ENCODE results near the gene OVAAL.
"Not testable (repeated sequence)": the region's sequence is repeated elsewhere in the genome, so short reads cannot be mapped to it uniquely, and the experiment has no call there.

OVAAL gene

DNA sequence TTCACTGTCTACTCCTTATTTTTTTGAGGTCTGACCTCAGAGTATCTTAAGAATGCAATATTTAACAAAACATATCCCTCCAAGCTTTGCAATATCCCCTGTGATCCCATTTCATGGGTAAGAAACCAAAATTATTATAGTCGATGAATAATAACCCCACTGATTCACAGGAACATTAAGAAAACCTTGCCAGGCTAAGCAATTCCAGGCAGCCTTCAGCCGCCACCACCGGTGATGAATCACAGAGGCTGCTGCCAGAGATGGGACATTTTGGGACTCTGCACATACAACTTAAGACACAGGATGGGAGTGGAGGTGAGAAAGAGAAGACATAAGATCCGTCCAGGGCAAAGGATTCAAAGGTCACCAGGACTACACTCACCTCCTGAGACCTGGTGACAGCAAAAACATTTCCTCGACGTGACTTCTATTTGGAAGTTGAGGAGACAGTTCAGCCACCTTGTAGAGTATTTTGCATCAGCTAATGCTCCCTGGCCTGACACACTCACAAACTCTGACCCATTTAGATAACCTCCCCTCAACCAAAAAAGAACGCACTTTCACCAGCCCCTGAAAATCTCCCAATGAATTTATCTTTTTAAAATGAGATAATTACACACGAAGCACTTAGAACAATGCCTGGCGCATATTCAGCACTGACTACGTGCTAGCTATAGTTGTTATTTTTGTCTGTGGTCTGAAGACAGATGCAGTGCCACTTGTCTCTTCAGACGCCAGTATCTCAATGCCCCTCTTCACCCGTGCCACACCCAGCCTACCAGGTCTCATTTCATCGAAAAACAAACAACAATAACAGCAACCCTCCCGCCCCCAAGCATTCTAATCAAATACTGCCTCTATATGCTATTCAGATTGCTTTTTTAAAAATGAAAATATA lies 17.8 kb upstream of the OVAAL start:
- DNase-seq (ENCODE audit: low spot score): no peak

DNA sequence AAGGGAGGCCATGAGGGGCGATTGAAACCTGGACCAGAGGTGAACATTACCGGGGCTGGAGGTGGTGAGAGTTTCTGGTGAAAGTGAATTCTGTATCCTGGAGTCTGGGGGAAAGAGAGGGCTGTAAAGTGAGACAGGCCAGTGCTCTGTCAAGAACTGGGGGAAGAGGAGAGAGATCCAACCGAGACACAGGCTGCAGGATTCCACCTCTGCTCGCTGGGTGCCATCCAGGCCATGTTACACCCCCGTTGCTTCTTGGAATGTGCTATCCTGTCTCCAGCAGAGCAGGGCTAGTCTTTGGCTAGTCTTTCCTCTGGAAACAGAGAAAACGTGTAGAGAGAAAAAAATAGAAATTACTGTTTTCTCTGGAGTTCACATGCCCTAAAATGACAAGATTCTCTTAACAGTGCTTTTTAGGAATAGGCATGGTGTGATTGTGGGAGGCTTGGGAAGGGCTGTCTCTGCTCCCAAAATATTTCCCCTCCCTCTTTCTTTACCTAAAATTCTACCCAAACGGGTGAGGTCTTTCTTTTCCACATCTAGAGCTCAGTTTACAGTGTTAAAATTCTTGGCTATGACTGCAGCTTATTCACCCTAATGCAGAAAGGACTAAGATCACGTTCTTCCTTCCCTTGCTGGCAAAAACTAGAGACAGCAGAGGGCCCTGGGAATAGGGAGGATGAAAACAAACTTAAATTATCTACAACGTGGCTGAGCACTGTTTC lies 16.5 kb upstream of the OVAAL start:
- no peak for DNase-seq (ENCODE audit: low spot score)

DNA sequence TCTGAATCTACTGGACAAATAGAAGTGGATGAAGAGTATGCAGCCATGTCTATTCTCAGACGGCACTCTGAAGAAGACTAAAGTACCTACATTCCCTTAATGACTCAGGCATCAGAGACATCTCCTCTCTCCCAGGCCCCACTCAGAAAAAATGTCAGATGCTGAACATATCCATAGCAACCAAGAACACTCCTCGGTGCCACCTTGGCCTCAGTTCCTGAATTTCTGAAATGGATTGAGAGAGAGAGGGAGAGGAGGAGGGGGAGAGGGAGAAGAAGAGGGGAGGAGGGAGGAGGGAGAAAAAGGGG lies 16.0 kb upstream of the OVAAL start:
- no peak for DNase-seq (ENCODE audit: low spot score)

DNA sequence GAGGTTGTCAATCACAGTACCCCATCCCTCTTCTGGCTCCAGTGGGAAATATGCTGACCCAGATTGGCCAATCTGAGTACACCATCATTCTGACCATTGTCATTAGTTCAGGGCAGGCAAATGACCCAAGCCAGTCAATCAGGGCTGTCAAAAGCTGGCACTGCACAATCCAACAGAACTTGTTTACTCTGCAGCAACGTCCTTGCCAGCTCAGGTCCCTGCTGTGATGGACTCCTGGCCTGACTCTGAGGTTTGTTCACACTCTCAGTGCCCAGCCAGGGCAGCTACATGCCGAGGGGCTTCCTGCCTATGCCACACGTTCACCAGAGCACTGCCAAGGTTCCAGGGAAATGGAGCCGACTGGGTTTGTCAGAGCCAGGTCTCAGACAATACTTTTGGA lies 14.7 kb upstream of the OVAAL start:
- no peak for DNase-seq (ENCODE audit: low spot score)

DNA sequence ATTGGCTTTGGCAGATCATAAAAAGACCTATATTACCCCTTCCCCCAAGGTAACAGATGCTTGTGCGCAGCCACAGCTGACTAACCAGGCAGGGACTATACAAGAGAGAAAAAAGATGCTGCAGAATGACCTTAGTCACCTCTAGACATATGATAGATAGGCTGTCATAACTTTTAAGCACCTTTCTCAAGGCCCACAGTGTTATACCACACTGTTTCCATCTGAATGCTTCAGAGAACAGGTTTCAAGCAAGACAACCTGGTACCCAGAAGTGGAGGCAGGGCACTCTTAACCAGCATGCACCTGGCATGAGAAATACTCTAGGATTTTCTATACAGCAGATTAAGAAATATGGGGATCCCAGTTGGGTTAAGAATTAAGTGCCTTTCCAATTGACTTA lies 12.8 kb upstream of the OVAAL start:
- DNase-seq (ENCODE audit: low spot score): no peak

DNA sequence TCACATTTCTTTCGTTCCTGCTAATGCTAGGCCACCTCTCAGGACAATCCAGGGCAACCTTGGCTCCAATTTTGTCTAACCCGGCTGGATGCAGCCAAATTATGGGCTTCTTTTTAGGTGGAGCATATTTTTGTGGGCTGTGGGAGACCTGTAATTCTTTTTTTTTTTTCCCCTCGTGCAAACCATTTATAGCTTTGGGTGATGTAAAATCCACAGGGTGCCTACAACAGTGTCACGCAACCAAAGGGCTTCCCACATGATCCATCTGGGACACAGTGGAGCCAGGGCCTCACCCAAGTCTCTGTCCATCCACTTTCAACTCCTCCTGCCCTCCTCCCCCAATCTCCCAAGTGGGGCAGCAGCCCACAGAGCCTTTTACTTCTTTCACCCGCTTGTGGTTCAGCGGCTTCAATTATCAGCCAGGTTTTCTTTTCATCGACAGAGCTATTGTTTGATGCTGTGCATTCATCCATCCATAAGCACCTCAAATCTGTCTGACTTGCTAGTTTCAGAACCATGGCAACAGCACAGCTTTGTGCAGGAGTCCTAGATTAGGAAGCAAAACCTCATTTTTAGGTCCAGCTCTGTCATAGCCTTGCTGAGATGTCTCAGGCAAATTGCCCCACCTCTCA lies 10.0 kb upstream of the OVAAL start:
- DNase-seq (ENCODE audit: low spot score): no peak

DNA sequence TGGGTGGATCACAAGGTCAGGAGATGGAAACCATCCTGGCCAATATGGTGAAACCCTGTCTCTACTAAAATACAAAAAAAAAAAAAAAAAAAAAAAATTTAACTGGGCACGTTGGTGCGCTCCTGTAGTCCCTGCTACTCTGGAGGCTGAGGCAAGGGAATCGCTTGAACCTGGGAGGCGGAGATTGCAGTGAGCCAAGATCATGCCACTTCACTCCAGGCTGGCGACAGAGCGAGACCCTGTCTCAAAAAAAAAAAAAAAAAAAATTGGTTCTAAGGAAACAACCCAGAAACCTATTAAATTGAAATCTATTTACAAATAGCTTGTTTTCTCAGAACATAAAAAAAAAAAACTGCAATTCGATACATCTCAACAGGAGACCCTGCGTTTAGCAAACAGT lies 9.0 kb upstream of the OVAAL start:
- DNase-seq (ENCODE audit: low spot score): not testable (repeated sequence)

DNA sequence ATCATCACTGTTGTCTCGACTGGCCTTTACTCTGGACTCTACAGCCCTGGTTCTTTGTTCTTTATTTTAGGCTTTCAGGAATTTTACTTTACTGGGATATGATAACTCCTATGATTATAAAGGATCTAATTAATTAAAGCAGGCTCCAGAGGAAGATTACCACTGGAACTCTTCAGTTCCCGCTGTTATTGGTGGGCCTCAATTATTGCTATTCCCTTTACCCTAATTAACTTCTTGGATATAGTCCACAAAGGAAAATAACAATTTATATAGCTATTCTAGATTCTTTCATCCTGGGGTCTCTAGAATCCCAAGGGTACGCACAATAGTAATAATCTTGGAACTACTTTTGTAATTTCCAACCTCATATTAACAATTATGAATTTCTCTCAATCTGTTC lies 8.5 kb upstream of the OVAAL start:
- no peak for DNase-seq (ENCODE audit: low spot score)

DNA sequence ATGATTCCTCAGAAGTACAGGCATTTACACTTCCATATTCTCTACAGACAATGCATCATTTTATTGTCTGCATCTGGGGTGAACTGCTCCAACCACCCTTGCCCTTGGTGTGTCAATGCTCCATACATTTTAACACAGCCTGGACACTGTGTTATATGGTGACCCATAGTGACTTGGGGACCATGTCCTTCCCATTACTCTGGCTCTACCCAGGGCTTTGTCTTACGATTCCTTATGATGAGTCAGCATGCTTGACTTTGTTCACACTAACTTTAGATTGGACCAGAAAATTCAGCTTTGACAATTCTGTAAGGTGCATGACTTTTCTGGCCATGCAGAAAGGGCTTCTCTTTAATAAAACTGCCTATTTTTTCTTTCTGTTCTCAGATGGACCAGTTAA lies 6.8 kb upstream of the OVAAL start:
- DNase-seq (ENCODE audit: low spot score): no peak

DNA sequence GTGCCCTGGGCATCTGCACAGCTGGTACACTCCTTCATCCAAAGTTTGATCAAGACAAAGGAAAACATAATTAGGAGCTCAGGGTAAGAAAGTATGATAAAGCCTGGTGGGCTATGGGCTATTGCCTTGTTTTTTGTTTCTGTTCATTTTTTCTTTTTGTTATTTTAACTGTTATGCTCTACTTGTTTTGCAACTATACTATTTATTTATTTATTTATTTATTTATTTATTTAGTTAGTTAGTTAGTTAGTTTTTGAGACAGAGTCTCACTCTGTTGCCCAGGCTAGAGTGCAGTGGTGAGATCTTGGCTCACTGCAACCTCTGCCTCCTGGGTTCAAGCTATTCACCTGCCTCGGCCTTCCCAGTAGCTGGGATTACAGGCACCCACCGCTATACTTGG lies 5.7 kb upstream of the OVAAL start:
- DNase-seq (ENCODE audit: low spot score): not testable (repeated sequence)

DNA sequence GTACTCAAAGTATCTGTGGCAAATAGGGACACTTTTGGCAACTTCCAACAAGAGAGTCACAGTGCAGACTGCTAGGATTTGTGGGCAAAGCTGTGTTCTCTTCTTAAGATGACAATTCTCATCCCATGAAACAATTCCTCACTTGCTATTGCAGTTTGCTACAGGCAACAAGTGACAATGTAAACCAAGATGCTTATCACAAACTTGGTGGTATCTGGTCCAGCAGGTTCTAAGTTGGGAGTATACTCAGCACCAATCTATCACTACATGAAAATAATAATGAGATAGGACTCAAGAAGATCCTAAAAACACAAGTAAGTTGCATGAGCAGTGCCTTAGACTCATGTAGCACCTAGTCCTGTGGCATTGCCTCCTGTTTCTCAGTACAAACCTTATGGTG lies 3.4 kb upstream of the OVAAL start:
- DNase-seq (ENCODE audit: low spot score): no peak

DNA sequence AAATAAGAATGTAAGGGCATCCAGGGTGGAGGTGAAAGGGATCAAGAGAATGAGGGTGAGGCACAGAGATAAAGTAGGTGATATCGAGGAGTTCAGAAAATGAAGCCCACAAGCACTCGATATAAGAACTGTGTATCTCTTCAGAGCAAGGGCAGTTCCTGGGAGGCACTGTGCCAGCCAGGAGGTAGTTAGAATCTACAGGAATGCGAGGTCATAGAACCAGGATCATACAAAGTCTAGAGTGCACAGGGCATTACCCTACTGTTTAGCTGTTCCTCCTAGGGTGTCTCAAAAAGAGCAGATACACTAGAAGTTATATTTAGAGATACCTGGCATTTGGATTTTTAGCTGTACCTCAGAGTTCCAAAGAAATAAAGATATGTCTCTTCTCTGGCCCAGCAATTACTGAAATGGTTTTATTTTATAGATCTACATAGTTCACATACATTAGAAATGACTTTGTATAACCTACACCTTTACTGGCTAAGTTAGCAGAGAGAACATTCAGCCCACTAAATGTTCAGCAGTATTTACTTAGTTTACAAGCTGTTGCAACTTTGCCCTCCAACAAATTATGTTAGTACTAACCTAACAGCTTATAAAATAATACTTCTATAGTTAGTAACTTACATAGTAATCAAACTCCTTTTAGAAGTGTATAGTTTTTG lies 1.6 kb downstream of the OVAAL start:
- DNase-seq (ENCODE audit: low spot score): no peak

DNA sequence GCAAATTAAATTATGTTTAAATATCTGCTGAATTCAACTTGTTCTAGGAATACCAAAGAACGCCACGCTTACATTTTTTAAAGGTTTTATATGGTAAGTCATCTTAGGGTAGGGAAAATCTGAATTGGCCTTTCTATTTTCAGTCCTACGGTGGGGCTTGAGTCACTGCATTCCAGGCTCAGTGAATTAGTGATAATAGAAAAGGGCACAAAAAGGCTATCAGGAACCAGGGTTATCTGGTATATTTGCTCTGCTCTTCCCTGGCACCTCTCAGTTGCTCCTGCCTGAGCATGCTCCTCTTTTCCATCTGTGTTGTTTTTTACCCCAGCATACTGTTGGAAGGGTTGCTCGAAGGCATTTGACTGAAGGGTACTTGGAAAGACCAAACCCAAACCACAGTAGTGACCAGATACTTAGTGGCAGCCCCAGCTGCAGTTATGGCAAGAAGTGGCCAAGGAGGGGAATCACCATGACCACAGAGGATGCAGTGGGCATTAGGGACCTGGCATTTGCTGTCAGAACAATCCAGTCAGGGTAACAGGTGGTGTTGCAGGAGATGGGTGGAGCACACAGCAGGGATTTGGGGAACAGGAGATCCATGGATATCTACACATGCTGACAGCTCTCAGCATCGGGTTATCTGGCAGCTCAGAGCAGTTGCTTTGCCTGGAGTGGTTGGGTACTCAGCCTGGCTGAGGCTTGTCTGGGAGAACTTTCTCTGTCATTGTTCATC lies 2.3 kb downstream of the OVAAL start:
- no peak for DNase-seq (ENCODE audit: low spot score)

DNA sequence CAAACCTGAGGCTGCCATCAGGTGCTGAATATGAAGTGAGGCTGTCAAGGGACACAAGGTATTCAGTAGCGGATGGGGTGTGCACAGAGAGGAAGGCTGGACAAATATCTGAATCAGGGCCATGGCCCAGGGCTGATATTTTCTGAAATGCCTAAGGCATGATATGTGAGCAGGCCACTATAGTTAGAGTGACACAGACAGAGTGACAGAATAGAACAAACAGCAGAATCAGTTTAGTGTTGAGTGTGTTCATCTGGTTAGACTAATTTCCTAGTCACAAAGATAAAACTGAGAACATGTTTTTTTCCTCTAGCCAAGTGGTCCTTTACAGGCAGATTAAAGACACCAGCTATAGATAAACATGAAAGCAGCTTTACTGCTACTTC lies 3.9 kb downstream of the OVAAL start:
- DNase-seq (ENCODE audit: low spot score): no peak

DNA sequence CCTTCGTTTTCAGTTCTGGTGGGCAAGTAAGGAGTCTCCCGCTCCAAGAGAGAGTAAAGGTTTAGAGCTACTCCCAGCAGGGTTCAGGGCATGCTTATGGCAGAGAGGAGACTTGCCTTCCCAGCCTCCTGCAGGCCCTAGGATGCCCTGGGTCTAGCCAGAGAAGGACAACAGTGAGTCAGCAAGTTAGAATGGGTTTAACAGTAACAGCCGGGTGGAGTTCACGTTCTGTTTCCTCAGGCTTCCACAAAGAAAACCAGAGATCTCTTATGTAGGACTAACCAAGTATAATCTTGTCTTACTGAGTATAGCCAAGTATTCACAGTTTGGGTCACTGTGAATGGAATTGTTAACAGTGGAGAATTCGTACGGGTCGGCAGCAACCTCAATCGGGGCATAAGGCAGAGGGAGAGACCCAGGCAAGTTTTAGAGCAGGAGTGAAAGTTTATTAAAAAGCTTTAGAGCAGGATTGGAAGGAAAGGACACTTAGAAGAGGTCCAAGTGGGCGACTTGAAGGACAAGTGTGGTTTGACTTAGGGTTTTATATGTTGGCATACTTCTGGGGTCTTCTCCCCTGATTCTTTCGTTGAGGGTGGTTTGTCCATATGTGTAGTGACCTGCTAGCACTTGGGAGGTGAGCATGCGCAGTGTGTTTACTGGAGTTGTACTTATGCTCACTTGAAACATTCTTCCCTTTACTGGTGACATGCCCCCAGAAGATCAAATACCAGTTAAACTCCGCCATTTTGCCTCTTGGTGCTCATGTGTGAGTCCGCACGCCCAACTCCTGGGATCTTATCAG lies 4.5 kb downstream of the OVAAL start:
- DNase-seq (ENCODE audit: low spot score): no peak

DNA sequence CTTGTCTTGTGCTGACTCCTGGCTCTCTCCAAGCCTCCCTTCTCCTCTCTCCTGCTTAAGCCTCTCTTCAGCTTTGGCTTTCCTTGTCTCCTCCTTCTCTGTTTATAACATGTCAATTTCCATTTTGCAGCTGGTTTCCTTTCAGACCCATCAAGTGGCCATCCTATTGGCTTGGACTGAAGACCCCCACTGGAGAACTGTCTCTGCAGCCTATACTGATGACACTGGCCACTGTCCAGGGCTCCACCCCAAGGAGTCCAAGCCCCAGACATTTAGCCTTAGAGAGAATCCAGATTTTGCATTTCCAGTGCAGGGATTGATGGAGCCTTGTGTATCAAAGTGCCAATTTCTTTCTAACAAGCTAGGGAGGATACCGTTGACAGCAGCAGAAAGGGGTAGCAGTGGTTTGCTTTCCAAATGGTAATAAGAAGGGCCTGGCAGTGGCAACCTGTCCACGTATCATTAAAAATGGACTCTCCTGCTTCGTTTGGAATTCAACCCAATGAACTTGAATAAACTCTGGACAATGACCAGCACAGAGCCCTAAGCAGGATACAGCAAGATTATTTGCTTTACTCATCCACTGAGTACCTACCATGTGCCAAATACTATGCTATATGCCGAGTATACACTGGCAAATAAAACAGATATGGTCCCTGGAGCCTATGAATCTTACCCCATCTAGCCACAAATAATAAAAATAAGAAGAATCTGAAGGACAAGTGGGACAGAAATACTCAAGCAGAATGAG lies 6.5 kb downstream of the OVAAL start:
- no peak for DNase-seq (ENCODE audit: low spot score)

DNA sequence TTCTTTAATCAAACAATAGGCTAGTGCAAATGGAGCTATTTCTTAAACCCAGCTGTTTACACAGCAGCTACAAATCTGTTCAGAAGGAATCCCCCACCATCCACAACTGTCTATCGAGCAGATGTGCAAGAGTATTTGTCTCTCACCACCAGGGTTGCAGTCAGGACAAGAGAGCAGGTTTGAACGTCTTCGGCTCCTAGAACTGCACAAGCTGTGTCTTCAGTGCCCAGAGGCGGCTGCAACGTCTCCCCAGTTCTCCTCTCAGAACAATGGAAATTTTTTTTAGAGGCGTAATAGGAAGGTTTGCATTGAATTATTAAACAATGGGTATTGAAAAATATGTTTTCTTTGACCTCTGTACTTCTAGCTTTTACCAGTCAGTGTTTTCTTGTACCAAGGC lies 7.3 kb downstream of the OVAAL start:
- DNase-seq (ENCODE audit: low spot score): no peak

DNA sequence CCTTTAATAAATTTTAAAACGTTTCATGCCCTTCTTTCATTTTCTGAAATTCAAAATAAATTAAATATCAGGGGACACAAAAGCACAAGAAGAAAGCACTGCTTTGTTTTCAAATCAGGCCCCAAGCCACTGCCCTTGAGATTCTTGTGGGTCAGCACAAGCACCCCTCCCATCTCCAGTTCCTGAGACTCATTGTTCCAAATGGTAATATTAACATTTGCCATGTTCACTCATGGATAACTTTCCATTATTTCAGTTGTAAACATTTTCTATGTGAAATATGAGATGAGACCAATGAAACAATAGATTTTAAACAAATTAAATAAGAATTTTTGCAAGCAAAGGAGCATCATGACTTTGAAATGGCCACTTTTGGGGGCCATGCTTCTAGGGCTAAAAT lies 7.7 kb downstream of the OVAAL start:
- DNase-seq (ENCODE audit: low spot score): no peak

DNA sequence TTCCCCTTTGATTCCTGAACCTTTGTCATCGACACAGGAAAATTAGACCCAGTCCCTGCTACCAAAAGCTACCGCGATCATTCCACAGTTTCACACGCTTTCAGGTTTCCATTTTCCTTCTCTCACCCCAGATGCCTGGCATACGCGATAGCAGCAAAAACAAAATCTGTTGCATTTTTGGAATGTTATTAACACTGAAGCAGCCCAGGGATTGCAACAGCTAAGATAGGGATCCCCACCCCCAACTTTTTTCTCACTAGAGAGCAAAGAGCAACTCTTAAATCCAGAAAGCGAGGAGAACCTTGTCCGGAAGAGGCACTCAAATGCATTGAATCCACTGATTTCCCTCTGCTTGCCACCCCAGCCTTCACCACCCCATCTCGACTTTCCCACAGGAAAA lies 8.9 kb downstream of the OVAAL start:
- no peak for DNase-seq (ENCODE audit: low spot score)

DNA sequence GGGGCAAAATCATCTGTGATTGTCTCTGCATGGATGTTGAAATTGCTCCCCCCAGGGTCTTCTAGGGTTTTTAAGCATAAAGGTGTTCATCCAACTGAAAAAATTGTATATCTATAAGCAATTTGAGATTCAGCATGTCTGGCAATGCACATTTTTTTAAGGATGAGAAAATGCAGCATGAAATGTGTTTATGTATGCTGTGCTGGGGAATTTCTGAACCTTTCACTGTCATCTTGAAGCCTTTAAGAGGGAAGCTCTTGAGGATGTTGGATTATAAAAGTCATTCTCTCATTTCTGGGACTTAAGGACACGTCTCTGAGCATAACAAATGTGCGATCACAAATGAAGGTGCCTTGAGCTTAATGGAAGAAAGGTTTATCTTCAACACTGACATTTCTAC lies 9.4 kb downstream of the OVAAL start:
- no peak for DNase-seq (ENCODE audit: low spot score)
